GM19025 (cell line): ENCODE data around the gene FABP3.

Source experiments
- ATAC-seq: cut with Tn5 transposase; IDR thresholded peaks from one replicate; pipeline ENCODE4 v1.9.1; 2021; ENCODE audit warnings: mild to moderate bottlenecking, low read depth, moderate library complexity; ENCODE audit not compliant: unreplicated experiment

Gene FABP3

GRCh38 chr1:31373897-31374486 lies 1.1 kb upstream of the FABP3 start:
- ATAC-seq = no peak

DNA sequence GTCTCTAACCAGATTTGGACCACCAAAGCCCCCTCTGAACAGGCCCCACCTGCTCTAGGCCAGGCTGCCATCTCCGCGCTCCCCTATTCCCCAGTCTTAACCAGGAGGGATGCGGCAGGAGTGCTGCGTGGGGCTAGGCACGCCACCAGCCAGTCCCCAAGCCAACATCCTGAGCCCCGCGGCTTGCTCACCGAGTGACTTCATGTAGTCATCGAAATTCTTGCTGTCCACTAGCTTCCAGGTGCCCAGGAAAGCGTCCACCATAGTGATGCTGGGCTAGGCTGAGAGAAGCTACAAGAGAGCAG lies 173 bp downstream of the FABP3 start:
- ATAC-seq = no peak

- ATAC-seq = no peak
Observed at GRCh38 chr1:31372051-31372450, 825 bp downstream of the FABP3 start.

DNA sequence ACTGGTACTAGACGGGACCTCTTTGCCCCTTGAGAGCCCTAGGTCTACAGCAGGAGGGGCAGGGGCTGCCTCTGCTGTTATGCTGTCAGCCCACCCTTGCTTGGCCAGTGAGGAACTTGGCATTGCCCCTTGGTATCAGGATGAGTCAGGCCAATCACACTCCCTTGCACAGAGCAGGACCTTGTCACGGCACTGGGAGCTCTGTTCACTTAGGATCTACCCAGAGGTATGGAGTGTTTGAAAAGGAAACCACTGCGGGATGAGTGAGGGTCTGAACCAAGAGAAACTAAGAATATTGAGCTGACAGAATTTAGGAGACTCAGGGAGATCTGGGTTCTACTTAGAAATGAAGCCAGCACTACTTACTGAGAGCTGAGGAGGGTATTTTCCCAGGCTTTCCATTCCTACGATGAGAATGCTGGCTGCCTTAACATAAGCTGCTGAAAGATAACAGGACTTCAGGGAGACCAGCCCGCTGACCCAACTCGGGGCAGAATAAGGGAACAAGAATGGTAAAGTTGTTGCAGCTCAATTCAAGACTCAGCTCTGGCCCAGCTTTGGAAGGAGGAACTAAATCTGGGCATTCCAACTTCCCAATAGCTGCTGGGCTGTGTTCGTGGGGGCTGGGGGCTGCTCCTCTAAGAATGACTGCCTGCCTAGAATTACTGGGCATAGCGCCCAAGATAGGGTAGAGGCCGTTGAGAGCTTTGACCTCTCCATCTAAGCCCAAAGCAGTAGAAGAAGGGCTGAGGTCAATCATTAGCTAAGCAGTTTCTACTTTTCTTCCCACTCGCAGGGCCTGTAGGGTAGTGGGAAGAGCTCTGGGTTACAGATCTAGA lies 1.5 kb downstream of the FABP3 start:
- no peak for ATAC-seq

DNA sequence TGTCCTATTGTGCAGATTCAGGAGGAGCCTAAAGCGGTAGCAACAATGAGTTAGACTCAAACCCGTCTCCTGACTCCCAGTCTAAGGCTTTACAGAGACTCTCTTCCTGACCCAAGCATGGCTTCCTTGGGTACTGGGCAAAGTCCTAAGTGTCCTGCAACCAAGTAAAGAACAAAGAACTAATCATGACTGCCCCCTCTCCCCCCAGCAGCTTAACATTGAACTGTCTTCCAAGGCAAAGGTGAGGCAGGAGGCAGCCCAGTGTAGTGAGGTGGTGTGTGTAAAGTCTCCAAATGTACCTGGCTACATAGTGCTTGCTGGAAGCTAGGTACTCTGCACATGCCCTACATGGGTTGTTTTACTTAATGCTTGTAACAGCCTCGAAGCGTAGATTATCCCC lies 2.3 kb downstream of the FABP3 start:
- ATAC-seq = no peak

GRCh38 chr1:31370021-31370420 lies 2.9 kb downstream of the FABP3 start:
- ATAC-seq = no peak

DNA sequence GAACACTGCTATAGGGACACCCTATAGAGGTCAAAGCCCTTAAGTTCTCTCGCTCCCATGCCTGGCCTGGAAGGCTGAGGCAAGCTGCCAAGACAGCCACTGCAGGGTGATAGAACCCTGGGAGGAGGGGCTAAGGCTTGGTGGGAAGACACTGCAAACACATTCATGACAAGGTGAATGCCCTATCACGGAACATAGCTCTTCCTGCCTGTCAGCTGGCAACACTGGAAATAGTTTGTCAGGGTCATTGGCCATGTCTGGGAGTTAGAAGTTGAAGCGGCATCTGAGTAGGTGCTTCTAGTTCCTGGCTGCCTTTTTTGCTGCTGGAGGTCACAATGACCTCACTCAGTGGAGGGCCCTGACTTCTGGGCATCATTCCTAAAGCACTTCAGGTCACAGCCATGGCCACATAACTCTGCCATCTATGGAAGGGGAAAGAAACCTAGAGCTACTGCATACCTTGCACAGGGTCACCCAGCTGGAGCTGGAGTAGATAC lies 4.2 kb downstream of the FABP3 start:
- no peak for ATAC-seq

DNA sequence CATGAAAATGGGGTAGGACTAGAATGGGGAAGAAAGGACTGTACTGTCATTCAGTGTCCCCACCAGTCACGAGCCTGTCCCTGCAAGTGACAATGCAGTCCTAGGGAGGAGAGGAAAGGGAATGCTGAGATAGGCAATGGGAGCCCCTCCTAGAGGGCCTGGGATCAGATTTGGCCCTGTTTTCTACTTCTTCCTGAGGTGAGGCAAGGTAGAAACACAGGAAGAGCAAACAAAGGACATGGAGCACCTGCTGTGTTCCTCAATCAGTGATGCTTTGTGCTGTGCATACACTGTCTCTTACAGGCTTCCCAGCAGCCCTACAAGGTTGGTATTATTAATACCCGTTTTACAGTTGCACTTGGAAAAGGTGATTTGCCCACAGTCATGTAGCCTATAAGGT lies 6.1 kb downstream of the FABP3 start:
- no peak for ATAC-seq

GRCh38 chr1:31364561-31365250 lies 8.2 kb downstream of the FABP3 start:
- no peak for ATAC-seq

DNA sequence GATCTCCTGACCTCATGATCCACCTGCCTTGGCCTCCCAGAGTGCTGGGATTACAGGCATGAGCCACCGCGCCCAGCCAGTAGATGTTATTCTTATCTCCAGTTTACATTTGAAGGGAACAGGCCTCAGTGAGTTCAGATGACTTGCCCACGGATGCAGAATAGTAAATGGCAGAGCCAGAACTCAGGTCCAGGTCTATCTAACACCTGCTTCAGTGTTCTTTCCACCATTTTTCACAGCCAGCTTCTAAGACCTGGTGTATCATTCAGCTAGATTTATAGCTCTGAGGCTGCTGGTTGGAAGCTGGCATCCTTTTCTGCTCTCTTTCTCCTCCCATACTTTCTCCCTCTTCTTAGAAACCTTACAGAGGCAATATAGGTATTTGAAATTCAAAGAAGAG lies 10.8 kb downstream of the FABP3 start:
- ATAC-seq = no peak

GRCh38 chr1:31361607-31362006 lies 11.3 kb downstream of the FABP3 start:
- ATAC-seq = no peak

GRCh38 chr1:31356427-31356826 lies 16.4 kb downstream of the FABP3 start:
- no peak for ATAC-seq

DNA sequence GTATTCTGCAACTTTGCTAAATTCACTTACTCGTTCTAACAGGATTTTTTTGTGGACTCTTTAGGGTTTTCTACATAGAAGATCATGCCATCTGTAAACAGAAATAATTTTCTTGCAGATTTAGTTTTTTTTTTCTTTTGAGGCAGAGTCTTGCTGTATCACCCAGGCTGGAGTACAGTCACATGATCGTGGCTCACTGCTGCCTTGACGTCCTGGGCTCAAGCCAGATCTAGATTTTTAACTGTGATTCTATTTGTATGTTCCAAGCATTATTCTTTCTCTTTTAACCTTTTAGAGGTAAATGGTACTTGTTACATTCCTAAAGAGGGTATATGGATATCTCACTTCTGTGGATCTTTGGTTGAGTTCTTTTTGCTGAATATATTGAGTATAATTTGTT lies 18.6 kb downstream of the FABP3 start:
- no peak for ATAC-seq

DNA sequence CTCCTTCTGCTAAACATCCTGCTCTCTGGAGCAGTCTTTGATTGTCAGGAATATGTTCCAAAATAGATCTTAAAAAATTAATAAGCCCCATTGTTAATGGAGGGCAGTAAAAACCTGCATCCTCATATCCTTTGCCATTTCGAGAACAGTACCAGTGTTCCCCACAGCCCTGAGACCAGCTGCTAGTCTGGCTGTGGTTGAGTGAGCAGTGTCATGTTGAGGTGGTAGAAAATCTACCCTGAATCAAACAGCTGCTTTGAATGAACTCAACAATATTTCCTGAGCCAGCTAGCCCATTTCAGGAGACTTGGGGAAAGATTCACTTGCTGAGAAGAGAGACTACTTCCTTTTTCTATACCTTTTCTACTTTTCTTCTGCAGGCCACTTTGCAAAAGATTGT lies 24.4 kb downstream of the FABP3 start:
- no peak for ATAC-seq

GRCh38 chr1:31346785-31347184 lies 26.1 kb downstream of the FABP3 start:
- ATAC-seq = no peak

DNA sequence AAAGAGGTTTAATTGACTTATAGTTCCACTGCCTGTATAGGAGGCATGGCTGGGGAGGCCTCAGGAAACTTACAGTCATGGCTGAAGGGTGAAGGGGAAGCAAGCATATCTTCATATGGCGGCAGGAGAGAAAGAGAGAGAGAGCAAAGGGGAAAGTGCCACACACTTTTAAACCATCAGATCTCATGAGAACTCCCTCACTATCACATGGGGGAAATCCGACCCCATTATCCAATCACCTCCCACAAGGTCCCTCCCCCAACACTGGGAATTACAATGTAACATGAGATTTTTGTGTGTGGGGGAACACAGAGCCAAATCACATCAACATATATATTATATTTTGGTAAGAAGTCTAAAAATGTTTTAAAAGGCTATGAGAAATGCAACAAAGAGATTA lies 27.2 kb downstream of the FABP3 start:
- ATAC-seq = no peak

DNA sequence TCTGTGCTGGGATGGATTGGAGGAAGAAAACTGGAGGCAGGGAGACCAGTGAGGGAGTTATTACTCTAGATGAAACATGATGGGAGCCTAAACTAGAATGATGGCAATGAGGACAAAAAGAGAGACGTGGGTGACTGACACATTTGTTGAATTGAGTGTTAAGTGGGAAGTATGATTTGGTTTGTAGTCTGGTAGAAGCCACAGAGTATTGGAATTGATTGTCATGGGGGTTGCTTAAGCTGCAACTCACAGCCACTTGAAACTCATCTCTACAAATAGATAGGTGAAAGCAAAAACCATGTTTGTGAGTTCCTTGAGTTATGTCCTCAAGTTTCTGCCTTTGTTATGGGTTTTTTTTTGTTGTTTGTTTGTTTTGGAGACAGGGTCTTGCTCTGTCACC lies 28.4 kb downstream of the FABP3 start:
- no peak for ATAC-seq

- ATAC-seq = no peak
Observed at GRCh38 chr1:31336687-31337467, 36.0 kb downstream of the FABP3 start.

- no peak for ATAC-seq
Observed at GRCh38 chr1:31335007-31335406, 37.9 kb downstream of the FABP3 start.

DNA sequence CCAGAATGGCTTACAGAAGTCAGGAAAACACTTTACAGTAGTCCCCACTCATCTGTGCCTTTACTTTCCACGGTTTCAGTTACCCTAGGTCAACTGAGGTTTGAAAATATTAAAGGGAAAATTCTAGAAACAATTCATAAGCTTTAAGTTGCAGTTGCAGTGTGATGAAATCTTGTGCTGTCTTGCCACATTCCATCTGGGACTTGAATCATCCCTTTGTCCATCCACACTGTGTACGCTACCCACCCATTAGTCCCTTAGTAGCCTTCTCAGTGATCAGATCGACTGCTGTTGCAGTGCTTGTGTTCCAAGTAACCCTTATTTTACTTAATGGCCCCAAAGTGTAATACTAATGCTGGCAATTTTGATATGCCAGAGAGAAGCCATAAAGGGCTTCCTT lies 45.5 kb downstream of the FABP3 start:
- ATAC-seq = no peak

DNA sequence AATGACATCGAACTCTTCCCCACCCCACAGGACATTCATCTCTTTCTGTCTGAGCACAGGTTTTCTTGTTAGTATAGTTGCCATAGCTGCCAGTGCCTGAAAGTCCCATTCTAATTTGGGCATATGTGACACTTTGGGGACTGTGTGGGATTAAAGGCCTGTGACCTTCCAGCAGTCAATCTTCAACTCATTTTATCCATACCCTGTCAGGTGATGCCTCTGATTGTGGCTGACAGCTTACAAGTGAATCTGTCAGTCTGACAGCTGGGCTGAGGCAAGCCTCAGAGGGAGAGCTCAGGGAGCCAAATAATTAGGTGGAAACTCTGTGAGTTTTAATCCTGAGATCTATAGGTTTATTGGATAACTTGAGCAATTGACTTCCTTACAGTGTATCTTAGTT lies 46.4 kb downstream of the FABP3 start:
- no peak for ATAC-seq
